Uterus (tissue), 2 donors: ENCODE data around the gene ZNF598.

Source experiments
- CTCF ChIP-seq, 4 experiments: fragments of 200-600 bp in 2 of 4; fragments of 450-650 bp in 2 of 4; sonication (generic) in 2 of 4; IDR thresholded peaks; one replicate each; pipeline ENCODE4 v1.5.1; 2016 to 2019; ENCODE audit warnings: antibody characterized with exemption in 4 of 4, mild to moderate bottlenecking in 2 of 4, moderate library complexity in 1 of 4
- POLR2A ChIP-seq, 2 donors: fragments of 450-650 bp; IDR thresholded peaks; one replicate each; pipeline ENCODE4 v1.6.1; 2016; ENCODE audit warnings: antibody characterized with exemption in 2 of 2, mild to moderate bottlenecking in 1 of 2, moderate library complexity in 1 of 2

- TF ChIP-seq CTCF (IDR thresholded peaks at IDR 0.05) (no peak), POLR2A (IDR thresholded peaks at IDR 0.05) (no peak)
These were observed 4.7 kb downstream of the ZNF598 start for GRCh38 chr16:2004795-2005517.
